NCI-H1105 (cell line): ENCODE data around the gene IL15.
"Not testable (repeated sequence)": the region's sequence is repeated elsewhere in the genome, so short reads cannot be mapped to it uniquely, and the experiment has no call there.

ENCODE experiments used
- DNase-seq: peaks from one replicate; lab custom pipeline; 2025; lab: John Stamatoyannopoulos, UW

The IL15 gene

GRCh38 chr4:141636082-141636770 is at the start of gene IL15:
IL15 (plus strand) TSS chr4:141636583; CDS start chr4:141719465, 82,882 bp downstream.
- DNase-seq = peak; percentile 31

GRCh38 chr4:141587897-141588296 is 48.5 kb upstream of the IL15 start:
- no peak for DNase-seq

- DNase-seq = no peak
These were observed 40.9 kb upstream of the IL15 start for GRCh38 chr4:141595531-141595930.

GRCh38 chr4:141599853-141600252 is 36.5 kb upstream of the IL15 start:
- DNase-seq = no peak

GRCh38 chr4:141604683-141605082 is 31.7 kb upstream of the IL15 start:
- not testable (repeated sequence) for DNase-seq

GRCh38 chr4:141605425-141605856 is 30.9 kb upstream of the IL15 start:
- DNase-seq = no peak

- no peak for DNase-seq
These were observed 27.1 kb upstream of the IL15 start for GRCh38 chr4:141609243-141609642.

- no peak for DNase-seq
These were observed 26.0 kb upstream of the IL15 start for GRCh38 chr4:141610365-141610764.

GRCh38 chr4:141614878-141615586 is 21.4 kb upstream of the IL15 start:
- no peak for DNase-seq

GRCh38 chr4:141615587-141615918 is 20.8 kb upstream of the IL15 start:
- not testable (repeated sequence) for DNase-seq

- no peak for DNase-seq
These were observed 15.7 kb upstream of the IL15 start for GRCh38 chr4:141620715-141621114.

- DNase-seq = no peak
These were observed 11.4 kb upstream of the IL15 start for GRCh38 chr4:141625023-141625422.

GRCh38 chr4:141630854-141631253 is 5.5 kb upstream of the IL15 start:
- no peak for DNase-seq

GRCh38 chr4:141635736-141636081 is 674 bp upstream of the IL15 start:
- DNase-seq = no peak

- DNase-seq = peak; percentile 2
These were observed 533 bp downstream of the IL15 start for GRCh38 chr4:141636771-141637460.

- no peak for DNase-seq
These were observed 1.2 kb downstream of the IL15 start for GRCh38 chr4:141637565-141637964.

- no peak for DNase-seq
These were observed 1.8 kb downstream of the IL15 start for GRCh38 chr4:141638230-141638629.

GRCh38 chr4:141640696-141641095 is 4.3 kb downstream of the IL15 start:
- DNase-seq = no peak

GRCh38 chr4:141642063-141642462 is 5.7 kb downstream of the IL15 start:
- DNase-seq = no peak

- no peak for DNase-seq
These were observed 6.3 kb downstream of the IL15 start for GRCh38 chr4:141642711-141643110.

GRCh38 chr4:141643557-141643956 is 7.2 kb downstream of the IL15 start:
- no peak for DNase-seq

- DNase-seq = no peak
These were observed 9.4 kb downstream of the IL15 start for GRCh38 chr4:141645611-141646340.

- DNase-seq = no peak
These were observed 10.6 kb downstream of the IL15 start for GRCh38 chr4:141646969-141647368.
